Upper lobe of right lung (tissue), 1 donor: ENCODE measurements around the gene CCDC69. TPM values are rescaled to one million over a fixed set of nuclear protein-coding genes. Genes with fewer than 3 reads are reported as not detected.

Source experiments
- ATAC-seq: fragments of 200-7000 bp; cut with Tn5 transposase; one replicate; pipeline ENCODE4 v1.9.1; 2020; ENCODE audit warnings: mild to moderate bottlenecking, moderate library complexity
- DNase-seq: peaks from one replicate; pipeline ENCODE4 v3.0.0-alpha.2; 2020
- H3K27ac ChIP-seq: fragments of 200-600 bp; one replicate; pipeline ENCODE4 v1.8.0; 2022
- H3K27me3 ChIP-seq: fragments of 200-600 bp; one replicate; pipeline ENCODE4 v1.8.0; 2022; ENCODE audit warnings: mild to moderate bottlenecking
- H3K36me3 ChIP-seq: fragments of 200-600 bp; one replicate; pipeline ENCODE4 v1.8.0; 2022
- H3K4me1 ChIP-seq: fragments of 200-600 bp; one replicate; pipeline ENCODE4 v1.8.0; 2022
- H3K4me3 ChIP-seq: fragments of 200-600 bp; one replicate; pipeline ENCODE4 v1.8.0; 2022; ENCODE audit warnings: mild to moderate bottlenecking
- H3K9me3 ChIP-seq: fragments of 200-600 bp; one replicate; pipeline ENCODE4 v1.8.0; 2022
- CTCF ChIP-seq: fragments of 200-600 bp; IDR thresholded peaks from one replicate; pipeline ENCODE4 v1.8.0; 2022; ENCODE audit warnings: antibody characterized with exemption
- intact Hi-C: fragments of 100-400 bp; cut with DNase I; formaldehyde crosslinking; loops from one replicate; pipeline ENCODE4 v1.11.0; 2022
- total RNA-seq: library from RNA; stranded (reverse); fragmentation: NEBNext Ultra II Directional; extraction: Animal tissue kit (Norgen Biotek cat#: 25700); gene quantifications from one replicate; pipeline ENCODE4 v1.2.1, GENCODE V29; 2021
- donor health status: DM: no; HTN: yes; CAD: no; lungs with severe emphysema.

CCDC69 gene
- total RNA-seq, 1 donor from 2014 or later, result 81.9 TPM

DNA sequence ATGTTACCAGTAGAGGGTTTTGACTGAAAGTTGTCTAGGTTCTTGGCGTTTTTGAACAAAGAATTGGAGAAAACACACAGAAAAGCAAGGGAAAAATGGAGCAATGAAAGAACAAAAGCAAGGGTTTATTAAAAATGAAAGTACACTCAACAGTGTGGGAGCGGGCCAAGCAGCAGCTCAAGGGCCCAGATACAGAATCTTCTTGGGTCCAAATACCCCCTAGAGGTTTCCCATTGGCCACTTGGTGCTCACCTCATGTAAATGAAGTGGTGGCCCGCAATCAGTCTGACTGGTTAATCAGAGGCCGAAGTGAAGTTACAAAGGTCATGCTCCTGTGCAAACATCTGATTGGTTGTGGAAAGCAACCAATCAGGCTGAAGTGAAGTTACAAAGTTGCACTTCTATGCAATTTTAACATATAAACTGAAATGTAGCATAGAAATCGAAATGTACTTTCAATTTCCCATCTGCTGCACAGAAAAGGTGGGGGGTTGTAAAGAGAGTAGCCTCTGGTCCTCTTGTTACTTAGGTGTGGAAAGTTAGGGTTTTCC, 27.2 kb upstream of the CCDC69 start:
- peaks cover 12% of the 10 kb centered on the region for H3K4me1 ChIP-seq
- ATAC-seq, result no peak
- no peak overlapping the region for H3K27ac ChIP-seq
- no peaks in the 10 kb centered on the region for H3K27me3 ChIP-seq
- intact Hi-C loops, result no loop called here
- H3K9me3 ChIP-seq, result no peaks in the 10 kb centered on the region
- TF ChIP-seq CTCF, result no peak
- DNase-seq, result no peak
- H3K4me3 ChIP-seq, result no peak overlapping the region
- no peaks in the 10 kb centered on the region for H3K36me3 ChIP-seq

GRCh38 chr5:151250346-151251000, 26.6 kb upstream of the CCDC69 start:
- Histone ChIP-seq H3K4me1 (peaks cover 12% of the 10 kb centered on the region), H3K4me3 (no peak overlapping the region), H3K9me3 (no peaks in the 10 kb centered on the region), H3K36me3 (no peaks in the 10 kb centered on the region), H3K27me3 (no peaks in the 10 kb centered on the region), H3K27ac (no peak overlapping the region)
- ATAC-seq (no peak), DNase-seq (no peak)
- TF ChIP-seq CTCF, result no peak
- intact Hi-C loops, result no loop called here

- Histone ChIP-seq H3K4me1 (peaks cover 8% of the 10 kb centered on the region), H3K9me3 (no peaks in the 10 kb centered on the region), H3K4me3 (no peak overlapping the region), H3K27me3 (no peaks in the 10 kb centered on the region), H3K36me3 (no peaks in the 10 kb centered on the region), H3K27ac (no peak overlapping the region)
- ATAC-seq (no peak), DNase-seq (no peak)
- no peak for TF ChIP-seq CTCF
- intact Hi-C loops, result no loop called here
Observed at GRCh38 chr5:151249281-151249680, 25.4 kb upstream of the CCDC69 start.

DNA sequence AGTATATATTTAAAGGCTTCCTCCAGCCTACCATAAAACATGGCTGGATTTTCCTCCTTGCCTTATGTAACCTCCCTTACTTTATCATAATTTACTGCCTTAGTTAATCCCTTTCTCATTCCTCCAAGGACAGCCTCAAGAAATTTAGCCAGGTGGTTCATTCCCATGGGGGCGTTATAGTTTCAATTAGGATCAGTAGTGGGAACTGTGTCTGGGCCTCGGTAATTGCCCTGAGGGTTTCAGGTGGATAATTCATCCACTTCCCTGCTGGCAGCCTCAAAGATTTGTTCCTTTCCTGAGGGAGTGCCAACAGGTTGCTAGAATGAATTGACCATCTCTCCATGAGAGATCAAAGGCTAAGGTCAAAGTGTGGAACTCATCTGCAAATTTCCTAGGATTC, 24.8 kb upstream of the CCDC69 start:
- ATAC-seq (no peak), DNase-seq (no peak)
- no peaks in the 10 kb centered on the region for H3K27me3 ChIP-seq
- TF ChIP-seq CTCF, result no peak
- no peak overlapping the region for H3K27ac ChIP-seq
- intact Hi-C loops, result no loop called here
- H3K4me1 ChIP-seq, result peaks cover 1% of the 10 kb centered on the region
- no peaks in the 10 kb centered on the region for H3K36me3 ChIP-seq
- H3K4me3 ChIP-seq, result no peak overlapping the region
- no peaks in the 10 kb centered on the region for H3K9me3 ChIP-seq

- Histone ChIP-seq H3K36me3 (no peaks in the 10 kb centered on the region), H3K9me3 (no peaks in the 10 kb centered on the region), H3K27ac (no peak overlapping the region), H3K27me3 (no peaks in the 10 kb centered on the region), H3K4me1 (peaks cover 4% of the 10 kb centered on the region), H3K4me3 (no peak overlapping the region)
- no peak for TF ChIP-seq CTCF
- intact Hi-C loops, result no loop called here
- DNase-seq, result no peak
- no peak for ATAC-seq
Observed at GRCh38 chr5:151245680-151246219, 21.9 kb upstream of the CCDC69 start.
